Thyroid gland (tissue), 4 donors: ENCODE data around the gene S100A9.

Source experiments
- CTCF ChIP-seq, 6 experiments: fragments of 200-600 bp in 3 of 6; fragments of 450-650 bp in 3 of 6; sonication (generic) in 3 of 6; IDR thresholded peaks; one replicate each; pipeline ENCODE4 v1.5.1; 2016 to 2019; ENCODE audit warnings: antibody characterized with exemption in 6 of 6, mild to moderate bottlenecking in 2 of 6, inconsistent platforms in 1 of 6, moderate library complexity in 1 of 6
- POLR2A ChIP-seq, 2 donors: fragments of 450-650 bp; IDR thresholded peaks; one replicate each; pipeline ENCODE4 v1.6.1; 2017; ENCODE audit warnings: antibody characterized with exemption in 2 of 2, mild to moderate bottlenecking in 2 of 2, moderate library complexity in 1 of 2

- TF ChIP-seq CTCF (IDR thresholded peaks at IDR 0.05) (no peak), POLR2A (IDR thresholded peaks at IDR 0.05) (no peak)
Observed at GRCh38 chr1:153399401-153400055, 41.9 kb downstream of the S100A9 start.
